DND-41 (cell line): ENCODE results near the gene CASTOR1.

Source experiments
- ATAC-seq: fragments of 200-7000 bp; cut with Tn5 transposase; 3 replicates; pipeline ENCODE4 v1.9.1; 2021; ENCODE audit warnings: low read depth; ENCODE audit not compliant: insufficient read depth
- DNase-seq: peaks from one replicate; pipeline ENCODE4 v3.0.0-alpha.2; 2020
- H2AFZ ChIP-seq: 2 replicates; pipeline ENCODE4 v1.6.0; 2012; ENCODE audit warnings: low read depth, low read length
- H3K27ac ChIP-seq: 2 replicates; pipeline ENCODE4 v1.5.1; 2012; ENCODE audit warnings: low read length, inconsistent platforms
- H3K27me3 ChIP-seq: fragments of 200-600 bp; sonication (generic); 2 replicates; pipeline ENCODE4 v1.6.0; 2012; ENCODE audit warnings: low read length, mild to moderate bottlenecking, inconsistent platforms; ENCODE audit not compliant: insufficient read depth, poor library complexity
- H3K36me3 ChIP-seq: 2 replicates; pipeline ENCODE4 v1.5.1; 2012; ENCODE audit warnings: low read length, inconsistent platforms; ENCODE audit not compliant: insufficient read depth
- H3K4me1 ChIP-seq: 2 replicates; pipeline ENCODE4 v1.5.1; 2012; ENCODE audit warnings: mild to moderate bottlenecking, low read length; ENCODE audit not compliant: insufficient read depth
- H3K4me2 ChIP-seq: 2 replicates; pipeline ENCODE4 v1.6.0; 2012; ENCODE audit warnings: mild to moderate bottlenecking, moderate library complexity, low read length, inconsistent platforms; ENCODE audit not compliant: insufficient read depth
- H3K4me3 ChIP-seq, 2 experiments: fragments of 200-600 bp in 1 of 2; shearing (Covaris generic) in 1 of 2; 2 replicates each; pipeline ENCODE4 v1.5.1; 2012 to 2016; ENCODE audit warnings: inconsistent platforms in 2 of 2, low read length in 2 of 2, mild to moderate bottlenecking in 2 of 2, low read depth in 1 of 2, moderate library complexity in 1 of 2
- H3K79me2 ChIP-seq: 2 replicates; pipeline ENCODE4 v1.6.0; 2012; ENCODE audit warnings: low read length, inconsistent platforms; ENCODE audit not compliant: insufficient read depth
- H3K9ac ChIP-seq: 2 replicates; pipeline ENCODE4 v1.6.0; 2012; ENCODE audit warnings: low read depth, mild to moderate bottlenecking, inconsistent platforms, low read length, moderate library complexity
- H3K9me3 ChIP-seq: 2 replicates; pipeline ENCODE4 v1.5.1; 2012; ENCODE audit warnings: low read length, moderate library complexity, mild to moderate bottlenecking, inconsistent platforms; ENCODE audit not compliant: insufficient read depth, severe bottlenecking
- H4K20me1 ChIP-seq: 2 replicates; pipeline ENCODE4 v1.6.0; 2012; ENCODE audit warnings: low read length; ENCODE audit not compliant: insufficient read depth
- EZH2 ChIP-seq: IDR thresholded peaks from 3 replicates; pipeline ENCODE4 v1.6.1; 2012; ENCODE audit warnings: borderline replicate concordance, low read depth, mild to moderate bottlenecking, moderate library complexity, low read length, inconsistent platforms; ENCODE audit not compliant: severe bottlenecking
- TF ChIP-seq, protein P1 (sequence below): IDR thresholded peaks from 2 replicates; pipeline ENCODE4 v1.5.1; 2012; ENCODE audit warnings: borderline replicate concordance, low read length, moderate library complexity, mild to moderate bottlenecking; ENCODE audit not compliant: poor library complexity, severe bottlenecking; ENCODE audit errors: extremely low read depth

CASTOR1 gene

DNA sequence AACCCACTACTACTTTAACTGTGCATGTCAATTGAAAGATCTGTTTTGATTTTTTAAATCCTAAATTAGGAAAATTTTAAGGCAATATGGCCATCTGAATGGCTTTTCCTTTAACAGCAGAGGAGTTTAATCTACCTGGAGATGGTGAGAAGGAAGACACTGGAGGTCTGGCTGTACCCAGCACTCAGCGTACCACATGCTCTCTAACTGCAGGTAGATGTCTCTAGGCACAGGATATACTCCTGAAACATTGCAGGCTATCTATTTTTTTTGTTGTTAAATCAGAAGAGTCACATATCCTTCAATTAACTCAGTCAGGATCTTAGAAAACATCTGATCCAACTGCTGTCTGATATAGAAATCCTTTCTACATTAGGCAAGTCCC is 17.3 kb upstream of the CASTOR1 start:
- ATAC-seq (peak; percentile 41), DNase-seq (no peak)
- Histone ChIP-seq H3K9me3 (no peaks in the 10 kb centered on the region), H2AFZ (no peak overlapping the region), H4K20me1 (no peaks in the 10 kb centered on the region), H3K9ac (peak overlapping the region; percentile 64), H3K36me3 (peaks cover 52% of the 10 kb centered on the region), H3K27ac (peak overlapping the region; percentile 95), H3K4me3 (peak overlapping the region in 1 of 2 experiments; percentile 14; a peak in 2 of 4 replicates), H3K27me3 (no peaks in the 10 kb centered on the region), H3K79me2 (peaks cover 88% of the 10 kb centered on the region), H3K4me2 (peak overlapping the region; percentile 60), H3K4me1 (peaks cover 98% of the 10 kb centered on the region)
- TF ChIP-seq, protein P1, sequence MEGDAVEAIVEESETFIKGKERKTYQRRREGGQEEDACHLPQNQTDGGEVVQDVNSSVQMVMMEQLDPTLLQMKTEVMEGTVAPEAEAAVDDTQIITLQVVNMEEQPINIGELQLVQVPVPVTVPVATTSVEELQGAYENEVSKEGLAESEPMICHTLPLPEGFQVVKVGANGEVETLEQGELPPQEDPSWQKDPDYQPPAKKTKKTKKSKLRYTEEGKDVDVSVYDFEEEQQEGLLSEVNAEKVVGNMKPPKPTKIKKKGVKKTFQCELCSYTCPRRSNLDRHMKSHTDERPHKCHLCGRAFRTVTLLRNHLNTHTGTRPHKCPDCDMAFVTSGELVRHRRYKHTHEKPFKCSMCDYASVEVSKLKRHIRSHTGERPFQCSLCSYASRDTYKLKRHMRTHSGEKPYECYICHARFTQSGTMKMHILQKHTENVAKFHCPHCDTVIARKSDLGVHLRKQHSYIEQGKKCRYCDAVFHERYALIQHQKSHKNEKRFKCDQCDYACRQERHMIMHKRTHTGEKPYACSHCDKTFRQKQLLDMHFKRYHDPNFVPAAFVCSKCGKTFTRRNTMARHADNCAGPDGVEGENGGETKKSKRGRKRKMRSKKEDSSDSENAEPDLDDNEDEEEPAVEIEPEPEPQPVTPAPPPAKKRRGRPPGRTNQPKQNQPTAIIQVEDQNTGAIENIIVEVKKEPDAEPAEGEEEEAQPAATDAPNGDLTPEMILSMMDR: no peak
- no peak for TF ChIP-seq EZH2

DNA sequence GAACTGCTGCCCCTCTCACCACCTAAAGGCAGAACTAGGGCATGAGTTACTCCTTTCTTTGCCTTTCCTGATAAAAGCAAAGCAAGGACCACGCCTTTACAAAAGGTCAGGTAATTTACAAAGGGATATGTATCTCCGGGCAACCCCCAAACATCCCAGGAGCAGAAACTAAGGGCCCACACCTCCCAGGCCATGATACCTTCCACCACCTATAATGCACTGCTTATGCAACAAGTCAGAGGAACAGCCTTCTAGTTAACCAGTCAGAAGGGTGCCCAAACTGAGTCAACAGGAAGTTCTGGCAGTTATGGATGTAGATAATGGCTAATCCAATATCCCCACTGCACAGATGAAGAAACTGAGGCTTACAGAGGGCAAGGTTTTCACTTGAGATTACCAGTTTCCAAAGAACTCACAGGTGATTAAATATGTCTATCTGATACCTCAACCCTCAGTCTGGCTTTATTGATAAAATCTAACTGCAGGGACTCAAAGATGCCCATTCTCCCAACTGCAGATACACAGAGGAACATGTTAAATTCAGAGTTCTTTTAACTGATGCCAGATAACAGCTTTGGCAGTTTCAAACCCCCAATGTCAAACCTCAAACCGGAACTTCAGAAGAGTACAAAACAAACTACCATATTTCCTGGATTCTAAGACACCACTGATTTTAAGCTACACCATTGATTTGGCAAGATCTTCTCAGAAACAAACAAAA is 16.8 kb upstream of the CASTOR1 start:
- Histone ChIP-seq H3K4me2 (peak overlapping the region; percentile 60), H3K4me1 (peaks cover 93% of the 10 kb centered on the region), H3K27me3 (no peaks in the 10 kb centered on the region), H3K9me3 (no peaks in the 10 kb centered on the region), H3K9ac (peak overlapping the region; percentile 64), H4K20me1 (no peaks in the 10 kb centered on the region; the same call in 1 of the 2 replicates), H3K4me3 (peak overlapping the region in 1 of 2 experiments; percentile 39; a peak in 2 of 4 replicates), H2AFZ (no peak overlapping the region), H3K79me2 (peaks cover 88% of the 10 kb centered on the region), H3K36me3 (peaks cover 52% of the 10 kb centered on the region), H3K27ac (peak overlapping the region; percentile 95)
- peak; percentile 65 for ATAC-seq
- peak; percentile 70 for DNase-seq
- TF ChIP-seq EZH2: no peak
- TF ChIP-seq, protein P1: no peak

DNA sequence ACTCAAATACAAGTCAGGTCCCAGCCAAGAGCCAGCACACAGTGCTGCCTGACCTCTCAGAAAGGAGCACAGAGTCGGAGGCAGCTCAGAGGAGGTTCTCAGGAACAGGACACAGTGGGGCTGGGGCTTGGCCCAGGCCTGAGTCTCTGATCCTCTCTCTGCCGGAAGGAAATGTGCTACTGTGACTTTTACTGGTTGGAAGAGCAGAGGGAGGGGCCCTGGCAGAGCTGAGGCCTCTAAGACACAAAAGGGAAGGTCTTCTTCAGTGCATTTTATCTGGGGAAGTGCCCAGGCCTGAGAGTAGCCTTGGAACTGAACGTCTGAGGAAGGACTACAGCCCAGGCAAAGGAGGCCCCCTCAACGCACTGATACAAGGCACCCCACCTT is 16.2 kb upstream of the CASTOR1 start:
- H3K9ac ChIP-seq: peak overlapping the region; percentile 64
- peaks cover 87% of the 10 kb centered on the region for H3K4me1 ChIP-seq
- no peaks in the 10 kb centered on the region for H3K9me3 ChIP-seq
- TF ChIP-seq, protein P1: no peak
- no peak for TF ChIP-seq EZH2
- no peaks in the 10 kb centered on the region for H3K27me3 ChIP-seq
- peak; percentile 81 for ATAC-seq
- DNase-seq: peak; percentile 87
- peaks cover 88% of the 10 kb centered on the region for H3K79me2 ChIP-seq
- H3K4me2 ChIP-seq: peak overlapping the region; percentile 60
- 0 out of 2 replicates have a peak overlapping the region, but pooled peaks have one; percentile 1 for H2AFZ ChIP-seq
- peaks cover 54% of the 10 kb centered on the region for H3K36me3 ChIP-seq
- no peaks in the 10 kb centered on the region; the same call in 1 of the 2 replicates for H4K20me1 ChIP-seq
- H3K27ac ChIP-seq: peak overlapping the region; percentile 95
- H3K4me3 ChIP-seq: peak overlapping the region in 1 of 2 experiments; percentile 39; a peak in 2 of 4 replicates
